ENCODE data around the gene ATAD3B.
"Not testable (repeated sequence)": the region's sequence is repeated elsewhere in the genome, so short reads cannot be mapped to it uniquely, and the experiment has no call there.

ATAD3B gene

GRCh38 chr1:1514376-1514775, 42.8 kb downstream of the ATAD3B start:
- not testable (repeated sequence) for DNase-seq

- not testable (repeated sequence) for DNase-seq
Measured at GRCh38 chr1:1516923-1517322, 45.4 kb downstream of the ATAD3B start.

- no peak for DNase-seq
Measured at GRCh38 chr1:1517973-1518620, 46.5 kb downstream of the ATAD3B start.

- not testable (repeated sequence) for DNase-seq
Measured at GRCh38 chr1:1518621-1519007, 47.0 kb downstream of the ATAD3B start.

- not testable (repeated sequence) for DNase-seq
Measured at GRCh38 chr1:1519805-1520505, 48.4 kb downstream of the ATAD3B start.

- no peak for DNase-seq
Measured at GRCh38 chr1:1521331-1521730, 49.8 kb downstream of the ATAD3B start.

GRCh38 chr1:1522536-1522935, 51.0 kb downstream of the ATAD3B start:
- DNase-seq = not testable (repeated sequence)

- DNase-seq = not testable (repeated sequence)
Measured at GRCh38 chr1:1523226-1523625, 51.7 kb downstream of the ATAD3B start.

GRCh38 chr1:1523651-1524050, 52.1 kb downstream of the ATAD3B start:
- not testable (repeated sequence) for DNase-seq

- DNase-seq = not testable (repeated sequence)
Measured at GRCh38 chr1:1524750-1525383, 53.3 kb downstream of the ATAD3B start.

GRCh38 chr1:1526476-1526875, 54.9 kb downstream of the ATAD3B start:
- DNase-seq = not testable (repeated sequence)

GRCh38 chr1:1527092-1527816, 55.7 kb downstream of the ATAD3B start:
- no peak for DNase-seq

- DNase-seq = no peak
Measured at GRCh38 chr1:1528301-1529267, 57.0 kb downstream of the ATAD3B start.

- no peak for DNase-seq
Measured at GRCh38 chr1:1529321-1529720, 57.8 kb downstream of the ATAD3B start.

- DNase-seq = no peak
Measured at GRCh38 chr1:1529936-1530335, 58.4 kb downstream of the ATAD3B start.

- DNase-seq = no peak
Measured at GRCh38 chr1:1531947-1532346, 60.4 kb downstream of the ATAD3B start.

GRCh38 chr1:1533176-1533893, 61.8 kb downstream of the ATAD3B start:
- not testable (repeated sequence) for DNase-seq

GRCh38 chr1:1533894-1534291, 62.3 kb downstream of the ATAD3B start:
- DNase-seq = not testable (repeated sequence)

GRCh38 chr1:1534401-1535154, 63.0 kb downstream of the ATAD3B start:
- no peak for DNase-seq

GRCh38 chr1:1535201-1536018, 63.8 kb downstream of the ATAD3B start:
- no peak for DNase-seq

Data from inflammatory macrophage treated with lipopolysaccharide for 4 hours (primary cell).